A673 (cell line): ENCODE results near the gene NAPB.

Source experiments
- CTCF ChIP-seq: fragments of 300-800, 200-600 bp; sonication (generic); conservative IDR thresholded peaks from 2 replicates; pipeline ENCODE4 v1.5.1; 2017; ENCODE audit warnings: low read depth, mild to moderate bottlenecking, antibody characterized with exemption, low read length, moderate library complexity, mixed read lengths
- EZH2 ChIP-seq: fragments of 200-600 bp; sonication (generic); IDR thresholded peaks from 2 replicates; pipeline ENCODE4 v1.6.1; 2017; ENCODE audit warnings: borderline replicate concordance, low read depth, mild to moderate bottlenecking, mixed read lengths, antibody characterized with exemption, low read length; ENCODE audit not compliant: poor library complexity, severe bottlenecking

GRCh38 chr20:23370873-23371272 lies 50.4 kb downstream of the NAPB start:
- no peak for TF ChIP-seq CTCF
- no peak for TF ChIP-seq EZH2
